GM20431 (cell line): ENCODE results near the gene MLLT6.

Experiments
- in situ Hi-C: fragments of 300-500 bp; cut with MseI, MboI; formaldehyde crosslinking; loops from one replicate; pipeline ENCODE4 v1.15.0; 2020; ENCODE audit warnings: low sequenced_read_pairs; ENCODE audit not compliant: unreplicated experiment

MLLT6 gene

DNA sequence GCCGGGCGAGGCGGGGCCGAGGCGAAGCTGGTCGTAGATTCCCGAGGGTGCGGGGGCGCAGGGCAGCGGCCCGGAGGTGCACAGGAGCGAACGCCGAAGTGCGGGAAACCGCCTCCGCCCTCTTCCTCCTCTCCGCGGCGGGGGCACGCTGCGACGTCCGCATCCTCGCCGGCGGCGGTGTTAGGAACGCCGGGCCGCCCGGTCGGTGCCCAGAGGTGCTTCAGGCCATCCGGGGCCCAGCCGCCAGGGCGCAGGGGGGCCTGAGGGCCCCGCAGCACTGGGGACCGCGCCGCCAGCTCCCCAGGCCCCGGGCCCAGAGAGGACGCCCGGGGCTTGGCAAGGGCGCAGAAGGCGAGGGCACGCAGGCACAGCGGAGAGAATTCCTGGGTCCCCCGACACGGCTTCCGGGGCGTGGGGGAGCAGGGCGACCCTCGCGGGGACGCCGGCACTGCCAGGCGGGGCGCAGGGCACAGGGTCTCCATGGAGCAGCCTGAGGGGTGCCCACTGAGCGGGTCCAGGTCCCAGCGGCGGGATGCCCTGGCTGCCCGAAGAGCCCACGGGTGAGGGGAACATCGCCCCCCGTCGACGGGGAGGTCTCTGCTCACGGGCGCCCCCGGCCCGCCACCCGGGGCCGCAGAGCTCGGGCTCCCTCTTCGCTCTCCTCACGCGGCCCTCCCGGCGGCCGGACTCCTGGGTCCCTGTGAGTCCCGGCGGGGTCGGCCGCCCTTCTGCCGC is 30.9 kb upstream of the MLLT6 start:
- in situ Hi-C loops: loop anchor here (25.0 kb wide), 1 partner anchor 112 kb away; no protein-coding TSS in a partner anchor

GRCh38 chr17:38674749-38675615 is 30.1 kb upstream of the MLLT6 start, which contains the start of gene EPOP:
EPOP (minus strand) TSS chr17:38674957; CDS start chr17:38674495, 462 bp downstream.
- in situ Hi-C loops: loop anchor here (25.0 kb wide), 1 partner anchor 113 kb away; no protein-coding TSS in a partner anchor

GRCh38 chr17:38676706-38677504 is 28.2 kb upstream of the MLLT6 start:
- in situ Hi-C loops: no loop called here

DNA sequence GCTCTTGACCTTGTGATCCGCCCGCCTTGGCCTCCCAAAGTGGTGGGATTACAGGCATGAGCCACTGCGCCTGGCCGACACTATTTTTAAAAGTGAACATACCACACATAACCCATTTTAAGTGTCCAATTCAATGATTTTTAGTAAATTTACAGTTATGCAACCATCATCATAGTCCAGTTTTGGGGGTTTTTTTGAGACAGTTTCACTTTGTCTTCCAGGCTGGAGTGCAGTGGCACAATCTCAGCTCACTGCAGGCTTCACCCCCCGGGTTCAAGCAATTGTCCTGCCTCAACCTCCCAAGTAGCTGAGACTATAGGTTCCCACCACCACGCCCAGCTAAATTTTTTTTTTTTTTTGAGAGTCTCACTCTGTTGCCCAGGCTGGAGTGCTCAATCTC is 27.3 kb upstream of the MLLT6 start:
- in situ Hi-C loops: no loop called here

- in situ Hi-C loops: loop anchor here (10.0 kb wide), 1 partner anchor 54 kb away; the partner anchor contains the start of gene CISD3
Observed at GRCh38 chr17:38681096-38681495, 24.0 kb upstream of the MLLT6 start.

DNA sequence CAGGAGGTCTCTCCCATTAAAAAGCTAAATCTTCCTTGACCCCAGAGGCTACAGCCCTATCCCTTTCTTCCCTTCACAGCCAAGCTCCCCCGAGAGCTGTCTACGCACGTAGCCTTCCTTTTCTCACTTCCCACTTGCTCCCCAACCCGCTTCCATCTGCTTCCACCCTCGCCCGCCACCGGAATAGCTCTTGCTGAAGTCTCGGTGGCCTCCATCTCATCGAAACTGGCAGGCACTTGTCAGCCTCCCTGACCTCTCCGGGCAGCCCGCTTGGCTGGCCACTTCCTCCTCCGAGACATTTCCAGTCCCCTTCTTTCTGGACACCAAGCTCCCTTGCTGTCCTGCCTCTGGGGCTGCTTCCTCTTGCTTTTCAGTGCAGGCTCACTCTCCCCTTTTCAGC is 19.6 kb upstream of the MLLT6 start:
- in situ Hi-C loops: loop anchor here (10.0 kb wide), 1 partner anchor 49 kb away; the partner anchor contains the start of gene CISD3

GRCh38 chr17:38687286-38687685 is 17.8 kb upstream of the MLLT6 start:
- in situ Hi-C loops: loop anchor here (10.0 kb wide), 1 partner anchor 48 kb away; the partner anchor contains the start of gene CISD3

DNA sequence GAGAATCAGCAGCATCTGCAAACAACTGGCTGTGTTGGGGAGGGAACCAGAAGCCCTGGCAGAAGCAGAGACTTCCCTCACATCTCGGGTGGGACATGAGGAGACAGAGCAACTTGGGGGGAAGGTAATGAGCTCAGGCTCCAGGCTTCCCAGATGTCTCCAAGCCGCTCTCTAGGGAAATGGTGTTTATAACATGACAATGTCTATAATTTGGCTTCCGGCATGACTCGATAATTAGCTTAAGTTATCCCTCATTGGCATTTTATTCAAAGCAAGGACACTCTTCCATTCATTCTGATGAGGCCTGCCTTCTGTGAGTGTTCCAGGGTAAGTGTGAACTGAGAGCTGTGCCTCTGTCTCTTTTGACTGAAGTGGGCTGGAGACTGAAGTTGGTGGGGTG is 14.7 kb upstream of the MLLT6 start:
- in situ Hi-C loops: no loop called here

DNA sequence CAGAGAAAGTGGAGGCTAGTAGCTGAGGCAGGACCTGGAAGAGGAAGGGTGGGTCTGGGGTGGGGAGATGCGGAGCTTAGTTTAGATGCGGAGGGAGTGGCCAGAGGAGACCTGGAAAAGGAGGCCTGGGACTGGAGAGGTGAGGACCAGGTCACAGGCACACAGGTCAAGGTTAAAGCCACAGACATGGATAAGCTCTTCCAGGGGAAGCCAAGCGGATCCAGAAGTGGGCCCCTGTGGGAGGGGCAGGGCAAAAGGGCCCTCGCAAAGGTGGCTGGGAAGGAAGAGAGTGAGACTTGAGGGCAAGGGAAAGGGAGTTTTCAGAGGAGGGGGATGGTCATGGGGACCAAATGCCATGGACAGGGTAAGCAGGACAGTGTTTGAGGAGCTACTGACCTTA is 13.9 kb upstream of the MLLT6 start:
- in situ Hi-C loops: no loop called here

GRCh38 chr17:38693700-38694329 is 11.3 kb upstream of the MLLT6 start:
- in situ Hi-C loops: no loop called here

- in situ Hi-C loops: no loop called here
Observed at GRCh38 chr17:38697061-38697820, 7.8 kb upstream of the MLLT6 start.

GRCh38 chr17:38698760-38699159 is 6.3 kb upstream of the MLLT6 start:
- in situ Hi-C loops: no loop called here

DNA sequence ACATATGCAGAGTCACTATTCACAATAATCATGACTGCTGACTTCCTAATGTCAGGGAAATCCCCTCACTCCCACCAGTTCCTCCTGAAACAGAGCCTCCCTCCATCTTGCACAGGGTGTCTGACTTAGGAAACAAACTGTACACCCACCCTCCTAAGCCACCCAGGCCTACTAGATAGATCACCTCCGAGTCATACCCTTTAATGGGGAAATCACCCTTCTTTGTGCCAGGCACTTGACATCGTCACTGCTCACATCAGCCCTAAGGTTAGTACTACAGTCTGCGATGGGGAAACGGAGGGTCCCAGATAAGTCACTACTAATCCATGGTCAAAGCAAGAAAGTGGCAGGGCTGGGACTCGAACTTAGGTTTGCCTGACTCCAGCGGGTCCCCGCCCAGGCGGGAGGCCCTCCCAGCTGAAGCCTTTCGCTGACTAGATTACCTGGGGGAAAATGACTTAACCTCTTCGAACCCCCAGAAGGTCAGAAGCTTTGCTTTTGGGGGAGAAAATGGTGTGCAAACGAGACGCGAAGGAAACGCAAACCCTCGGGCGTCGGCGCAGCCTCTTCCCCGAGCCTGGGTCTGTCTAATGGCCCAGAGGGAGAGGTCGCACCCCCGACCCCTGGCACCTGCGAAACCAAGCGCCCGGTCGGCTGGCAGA is 3.4 kb upstream of the MLLT6 start:
- in situ Hi-C loops: no loop called here

GRCh38 chr17:38702166-38702915 is 2.7 kb upstream of the MLLT6 start:
- in situ Hi-C loops: no loop called here

- in situ Hi-C loops: no loop called here
Observed at GRCh38 chr17:38702916-38703741, 1.9 kb upstream of the MLLT6 start.

- in situ Hi-C loops: no loop called here
Observed at GRCh38 chr17:38703742-38704605, 1.1 kb upstream of the MLLT6 start.
